GM20000 (cell line): Measurements from ENCODE around the gene FAT2.

Experiments
- DNase-seq: peaks from one replicate; pipeline ENCODE4 v3.0.0; 2012; ENCODE audit warnings: low spot score
- CTCF ChIP-seq: IDR thresholded peaks from 2 replicates; pipeline ENCODE4 v1.5.1; 2012; ENCODE audit warnings: mild to moderate bottlenecking, control low read depth; ENCODE audit errors: extremely low read depth, missing control alignments

FAT2 gene

GRCh38 chr5:151619812-151620460 is 28.8 kb upstream of the FAT2 start:
- TF ChIP-seq CTCF, result no peak
- DNase-seq, result no peak

- DNase-seq, result no peak
- TF ChIP-seq CTCF, result no peak
Measured at GRCh38 chr5:151618907-151619306, 27.8 kb upstream of the FAT2 start.

- TF ChIP-seq CTCF, result no peak
- no peak for DNase-seq
Measured at GRCh38 chr5:151617841-151618710, 26.9 kb upstream of the FAT2 start.

- DNase-seq, result no peak
- TF ChIP-seq CTCF, result no peak
Measured at GRCh38 chr5:151617383-151617840, 26.3 kb upstream of the FAT2 start.

GRCh38 chr5:151615431-151615830 is 24.3 kb upstream of the FAT2 start:
- DNase-seq, result no peak
- TF ChIP-seq CTCF, result no peak

- DNase-seq, result no peak
- no peak for TF ChIP-seq CTCF
Measured at GRCh38 chr5:151614565-151614964, 23.4 kb upstream of the FAT2 start.
